ENCODE measurements around the gene RIN2. TPM values are rescaled to one million over a fixed set of nuclear protein-coding genes. Genes with fewer than 3 reads are reported as not detected.

The RIN2 gene
- total and polyA plus RNA-seq, 4 donors = 3.4 to 16.6 (median 6.3) TPM

GRCh38 chr20:19767070-19767469 is 9.0 kb downstream of the RIN2 start (continued):
- TF ChIP-seq REST (IDR thresholded peaks at IDR 0.05) (no peak), FOXA2 (IDR thresholded peaks at IDR 0.05) (no peak), HNF4G (IDR thresholded peaks at IDR 0.05) (no peak), GABPA (IDR thresholded peaks at IDR 0.05 in 1 of 2, conservative IDR thresholded peaks at IDR 0.05 in 1 of 2) (no peak), SP1 (IDR thresholded peaks at IDR 0.05) (no peak), NR2F2 (IDR thresholded peaks at IDR 0.05) (no peak), JUND (IDR thresholded peaks at IDR 0.05) (no peak), FOXA1 (IDR thresholded peaks at IDR 0.05) (no peak)

DNA sequence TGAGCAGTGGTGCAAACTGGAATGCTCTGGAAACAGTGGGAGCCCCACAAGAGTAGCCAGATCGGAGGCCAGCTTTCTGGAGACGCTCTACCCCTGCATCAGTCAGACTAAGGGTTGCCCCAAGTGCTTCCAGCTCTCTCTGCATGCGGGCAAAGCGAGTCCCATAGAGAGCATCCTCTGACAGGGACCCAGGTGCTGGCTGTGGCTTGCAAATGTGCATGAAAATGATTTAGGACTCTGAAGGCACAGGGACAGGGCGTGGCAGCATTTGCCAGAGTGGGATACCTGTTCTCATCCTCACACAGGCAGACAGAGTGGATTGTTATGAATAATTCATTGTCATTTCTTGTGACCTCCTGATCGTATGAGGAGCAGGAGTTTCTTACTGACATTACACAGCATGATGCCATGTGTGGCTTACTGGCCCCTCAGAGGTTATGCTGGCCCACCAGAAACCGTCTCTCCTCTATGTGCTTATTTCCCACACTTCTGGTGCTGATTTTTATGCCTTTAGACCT is 10.3 kb downstream of the RIN2 start:
- Histone ChIP-seq H3K27me3 (ENCODE audit: control insufficient read depth in 4 of 4, insufficient read depth in 4 of 4, low read length in 3 of 4) (no peaks in the 10 kb centered on the region), H3K4me1 (ENCODE audit: control insufficient read depth in 4 of 4, insufficient read depth in 4 of 4, low read length in 3 of 4) (peaks cover 0 to 2% (median under 1%) of the 10 kb centered on the region in 4 donors), H3K27ac (ENCODE audit: low read depth in 1 of 2, low read length in 2 of 2) (no peak overlapping the region), H3K36me3 (ENCODE audit: control insufficient read depth in 4 of 4, insufficient read depth in 3 of 4, low read depth in 1 of 4, low read length in 3 of 4) (no peaks in the 10 kb centered on the region), H3K9ac (ENCODE audit: low read depth in 1 of 2, low read length in 2 of 2) (no peak overlapping the region), H3K4me3 (ENCODE audit: low read depth in 1 of 3, low read length in 3 of 3) (no peak overlapping the region), H3K9me3 (ENCODE audit: control insufficient read depth in 4 of 4, low read length in 3 of 4) (no peaks in the 10 kb centered on the region)
- TF ChIP-seq ZBTB33 (IDR thresholded peaks at IDR 0.05) (no peak), RAD21 (IDR thresholded peaks at IDR 0.05) (no peak), EGR1 (IDR thresholded peaks at IDR 0.05; ENCODE audit: low read depth in 2 of 2) (no peak), RXRA (IDR thresholded peaks at IDR 0.05) (no peak), ATF3 (IDR thresholded peaks at IDR 0.05) (no peak), REST (IDR thresholded peaks at IDR 0.05) (no peak), SP1 (IDR thresholded peaks at IDR 0.05) (no peak), HNF4G (IDR thresholded peaks at IDR 0.05) (no peak), JUND (IDR thresholded peaks at IDR 0.05) (no peak), TAF1 (conservative IDR thresholded peaks at IDR 0.05) (no peak), YY1 (IDR thresholded peaks at IDR 0.05) (no peak), FOXA1 (IDR thresholded peaks at IDR 0.05) (no peak), FOXA2 (IDR thresholded peaks at IDR 0.05) (no peak), NR2F2 (IDR thresholded peaks at IDR 0.05) (no peak)
- no peak for DNase-seq (ENCODE audit: low spot score)
- WGBS = 94% methylated on average over 7 of the region's 7 CpGs

All from liver (tissue), 9 donors.